22Rv1 (cell line): ENCODE results near the gene RNF112.
"Not testable (repeated sequence)": the region's sequence is repeated elsewhere in the genome, so short reads cannot be mapped to it uniquely, and the experiment has no call there.

ENCODE experiments used
- H3K27ac ChIP-seq: fragments of 450-650 bp; 2 replicates; pipeline ENCODE4 v1.5.1; 2017
- CTCF ChIP-seq: fragments of 450-650 bp; IDR thresholded peaks from 2 replicates; pipeline ENCODE4 v1.5.1; 2017; ENCODE audit warnings: mild to moderate bottlenecking
- ZFX ChIP-seq: fragments of 450-650 bp; IDR thresholded peaks from 2 replicates; pipeline ENCODE4 v1.6.1; 2017; ENCODE audit warnings: antibody characterized with exemption, borderline replicate concordance

Gene RNF112

GRCh38 chr17:19433255-19433654, 22.2 kb downstream of the RNF112 start:
- no peak for TF ChIP-seq CTCF
- TF ChIP-seq ZFX = no peak
- no peak overlapping the region for H3K27ac ChIP-seq

DNA sequence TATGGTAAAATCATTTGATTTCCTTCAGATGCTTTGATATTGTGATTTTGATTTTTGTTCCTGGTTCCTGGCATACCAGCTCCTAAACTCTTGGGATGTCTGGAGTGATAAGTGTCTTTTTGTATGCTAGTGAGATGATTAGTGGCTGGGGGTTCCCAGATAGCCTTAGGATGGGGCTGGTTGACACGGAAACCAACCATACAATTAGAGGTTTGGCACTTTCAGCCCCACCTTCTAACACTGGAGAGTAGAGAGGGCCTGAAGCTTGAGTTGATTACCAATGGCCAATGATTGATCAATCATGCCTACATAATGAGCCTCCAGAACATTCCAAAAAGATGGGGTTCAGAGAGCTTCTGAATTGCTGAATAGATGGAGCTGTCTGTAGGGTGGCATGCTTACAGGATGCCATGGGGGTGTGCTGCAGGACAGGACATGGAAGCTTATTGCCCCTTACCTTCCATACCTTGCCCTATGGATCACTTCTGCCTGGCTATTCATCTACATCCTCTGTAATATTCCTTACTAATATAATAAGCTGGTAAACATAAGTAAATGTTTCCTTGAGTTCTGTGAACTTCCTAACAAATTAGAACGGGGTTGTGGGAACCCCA, 22.8 kb downstream of the RNF112 start:
- no peak overlapping the region for H3K27ac ChIP-seq
- no peak for TF ChIP-seq CTCF
- TF ChIP-seq ZFX = no peak

DNA sequence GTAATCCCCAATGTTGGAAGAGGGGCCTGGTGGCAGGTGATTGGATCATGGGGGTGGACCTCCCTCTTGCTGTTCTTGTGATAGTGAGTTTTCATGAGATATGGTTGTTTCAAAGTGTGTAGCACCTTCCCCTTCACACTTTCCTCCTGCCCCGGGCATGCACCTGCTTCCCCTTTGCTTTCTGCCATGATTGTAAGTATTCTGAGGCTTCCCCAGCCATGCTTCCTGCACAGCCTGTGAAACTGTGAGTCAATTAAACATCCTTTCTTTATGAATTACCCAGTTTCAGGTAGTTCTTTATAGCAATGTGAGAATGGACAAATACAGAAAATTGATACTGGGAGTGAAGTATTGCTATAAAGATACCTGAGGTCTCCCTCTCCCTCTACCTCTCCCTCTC, 29.4 kb downstream of the RNF112 start:
- H3K27ac ChIP-seq = no peak overlapping the region
- no peak for TF ChIP-seq CTCF

DNA sequence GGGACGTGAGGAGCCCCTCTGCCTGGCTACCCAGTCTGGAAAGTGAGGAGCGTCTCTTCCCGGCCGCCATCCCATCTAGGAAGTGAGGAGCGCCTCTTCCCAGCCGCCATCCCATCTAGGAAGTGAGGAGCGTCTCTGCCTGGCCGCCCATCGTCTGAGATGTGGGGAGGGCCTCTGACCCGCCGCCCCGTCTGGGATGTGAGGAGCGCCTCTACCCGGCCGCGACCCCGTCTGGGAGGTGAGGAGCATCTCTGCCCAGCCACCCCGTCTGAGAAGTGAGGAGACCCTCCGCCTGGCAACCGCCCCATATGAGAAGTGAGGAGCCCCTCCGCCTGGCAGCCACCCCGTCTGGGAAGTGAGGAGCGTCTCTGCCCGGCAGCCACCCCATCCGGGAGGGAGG, 30.3 kb downstream of the RNF112 start:
- H3K27ac ChIP-seq = not testable (repeated sequence)

GRCh38 chr17:19442731-19443130, 31.7 kb downstream of the RNF112 start:
- TF ChIP-seq ZFX (no peak), CTCF (no peak)

GRCh38 chr17:19443148-19443547, 32.1 kb downstream of the RNF112 start:
- H3K27ac ChIP-seq = no peak overlapping the region
- TF ChIP-seq ZFX (no peak), CTCF (no peak)

More at GRCh38 chr17:19442731-19443130, 31.7 kb downstream of the RNF112 start:
- no peak overlapping the region for H3K27ac ChIP-seq

DNA sequence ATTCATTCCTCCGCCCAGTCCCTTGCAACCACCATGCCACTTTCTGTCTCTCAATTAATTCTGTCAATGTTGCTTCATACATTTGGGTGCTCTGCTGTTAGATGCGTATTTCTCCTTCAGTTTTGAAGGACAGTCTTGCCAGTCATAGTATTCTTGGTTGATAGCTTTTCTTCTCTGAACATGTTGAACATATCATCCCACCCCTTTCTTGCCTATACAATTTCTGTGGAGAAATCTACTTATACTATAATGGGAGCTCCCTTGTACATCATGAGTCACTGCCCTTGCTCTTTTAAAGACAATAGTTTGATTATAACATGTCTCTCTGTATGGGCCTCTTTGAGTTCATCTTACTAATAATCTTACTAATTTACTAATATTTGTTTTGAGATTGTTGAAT, 34.1 kb downstream of the RNF112 start:
- TF ChIP-seq ZFX = no peak
- no peak for TF ChIP-seq CTCF

GRCh38 chr17:19446577-19446976, 35.5 kb downstream of the RNF112 start:
- H3K27ac ChIP-seq = not testable (repeated sequence)

More for the DNA sequence above, 34.1 kb downstream of the RNF112 start:
- H3K27ac ChIP-seq = no peak overlapping the region
